Measurements from ENCODE around the gene TPBGL. TPM values are rescaled to one million over a fixed set of nuclear protein-coding genes. Genes with fewer than 3 reads are reported as not detected.

Gene TPBGL
- total RNA-seq, 4 donors from 2014 or later: 0.40 to 3.7 TPM; not detected in 2

GRCh38 chr11:75194147-75194546 lies 46.4 kb upstream of the TPBGL start:
- in situ Hi-C loops (cut with MboI; ENCODE audit: low pct_ligation_motif_present in 1 of 4, low pct_unique_long_range_greater_than_20kb in 1 of 4, low sequenced_read_pairs in 3 of 4) (no loop called here), intact Hi-C loops (cut with DNase I; ENCODE audit: low total_unique reads) (no loop called here)
- no peaks in the 10 kb centered on the region for H3K27me3 ChIP-seq
- DNase-seq: no peak
- H3K4me3 ChIP-seq: no peak overlapping the region
- H3K4me1 ChIP-seq: peaks cover 0 to 27% (median 2%) of the 10 kb centered on the region in 4 donors
- no peak overlapping the region for H3K27ac ChIP-seq
- WGBS, 2 donors (ENCODE audit: low coverage in 1 of 2): 70 to 72% methylated on average over 3 to 5 of the region's 5 CpGs
- H3K36me3 ChIP-seq: no peaks in the 10 kb centered on the region
- no peak for TF ChIP-seq POLR2AphosphoS5 (IDR thresholded peaks at IDR 0.05)
- TF ChIP-seq EP300 (IDR thresholded peaks at IDR 0.05; ENCODE audit: low read depth): no peak
- no peak for TF ChIP-seq POLR2A (IDR thresholded peaks at IDR 0.05)
- TF ChIP-seq CTCF (IDR thresholded peaks at IDR 0.05): no peak
- no peaks in the 10 kb centered on the region for H3K9me3 ChIP-seq

GRCh38 chr11:75195167-75195962 lies 45.2 kb upstream of the TPBGL start:
- Histone ChIP-seq H3K27me3 (no peaks in the 10 kb centered on the region), H3K27ac (no peak overlapping the region), H3K4me1 (peaks cover 0 to 26% (median 2%) of the 10 kb centered on the region in 4 donors), H3K36me3 (no peaks in the 10 kb centered on the region), H3K9me3 (no peaks in the 10 kb centered on the region), H3K4me3 (no peak overlapping the region)
- DNase-seq: peak; percentile 22
- TF ChIP-seq EP300 (IDR thresholded peaks at IDR 0.05; ENCODE audit: low read depth) (no peak), CTCF (IDR thresholded peaks at IDR 0.05) (no peak), POLR2A (IDR thresholded peaks at IDR 0.05) (no peak), POLR2AphosphoS5 (IDR thresholded peaks at IDR 0.05) (no peak)
- intact Hi-C loops (cut with DNase I; ENCODE audit: low total_unique reads) (no loop called here), in situ Hi-C loops (cut with MboI; ENCODE audit: low pct_ligation_motif_present in 1 of 4, low pct_unique_long_range_greater_than_20kb in 1 of 4, low sequenced_read_pairs in 3 of 4) (no loop called here)
- WGBS, 2 donors (ENCODE audit: low coverage in 1 of 2): 64% methylated on average over 7 of the region's 7 CpGs; no CpG with 5 or more reads in 1 of the 2 donors

- no peaks in the 10 kb centered on the region for H3K27me3 ChIP-seq
- no peak for TF ChIP-seq CTCF (IDR thresholded peaks at IDR 0.05)
- TF ChIP-seq EP300 (IDR thresholded peaks at IDR 0.05; ENCODE audit: low read depth): no peak
- no peak for TF ChIP-seq POLR2AphosphoS5 (IDR thresholded peaks at IDR 0.05)
- TF ChIP-seq POLR2A (IDR thresholded peaks at IDR 0.05): no peak
- intact Hi-C loops (cut with DNase I; ENCODE audit: low total_unique reads): no loop called here
- peaks cover 0 to 15% (median 2%) of the 10 kb centered on the region in 4 donors for H3K4me1 ChIP-seq
- in situ Hi-C loops (cut with MboI; ENCODE audit: low pct_ligation_motif_present in 1 of 4, low pct_unique_long_range_greater_than_20kb in 1 of 4, low sequenced_read_pairs in 3 of 4): no loop called here
- no peak overlapping the region for H3K27ac ChIP-seq
- no peak overlapping the region for H3K4me3 ChIP-seq
- no peaks in the 10 kb centered on the region for H3K9me3 ChIP-seq
- 68% methylated on average over 6 of the region's 8 CpGs; no CpG with 5 or more reads in 1 of the 2 donors for WGBS, 2 donors (ENCODE audit: low coverage in 1 of 2)
- DNase-seq: no peak
- no peaks in the 10 kb centered on the region for H3K36me3 ChIP-seq
Observed at GRCh38 chr11:75196426-75196825, 44.1 kb upstream of the TPBGL start.

- in situ Hi-C loops (cut with MboI; ENCODE audit: low pct_ligation_motif_present in 1 of 4, low pct_unique_long_range_greater_than_20kb in 1 of 4, low sequenced_read_pairs in 3 of 4) (no loop called here), intact Hi-C loops (cut with DNase I; ENCODE audit: low total_unique reads) (no loop called here)
- no peaks in the 10 kb centered on the region for H3K36me3 ChIP-seq
Observed at GRCh38 chr11:75197512-75198277, 42.9 kb upstream of the TPBGL start.

More at GRCh38 chr11:75197512-75198277, 42.9 kb upstream of the TPBGL start:
- H3K27me3 ChIP-seq: no peaks in the 10 kb centered on the region
- DNase-seq: no peak
- WGBS, 2 donors (ENCODE audit: low coverage in 1 of 2): 83 to 100% methylated on average over 1 to 4 of the region's 4 CpGs
- H3K27ac ChIP-seq: no peak overlapping the region
- peaks cover 0 to 10% (median 2%) of the 10 kb centered on the region in 4 donors for H3K4me1 ChIP-seq
- TF ChIP-seq CTCF (IDR thresholded peaks at IDR 0.05) (no peak), EP300 (IDR thresholded peaks at IDR 0.05; ENCODE audit: low read depth) (no peak), POLR2AphosphoS5 (IDR thresholded peaks at IDR 0.05) (no peak), POLR2A (IDR thresholded peaks at IDR 0.05) (no peak)
- no peak overlapping the region for H3K4me3 ChIP-seq
- H3K9me3 ChIP-seq: no peaks in the 10 kb centered on the region
